Measurements from ENCODE around the gene BOLL.
"Not testable (repeated sequence)": the region's sequence is repeated elsewhere in the genome, so short reads cannot be mapped to it uniquely, and the experiment has no call there.

The BOLL gene

DNA sequence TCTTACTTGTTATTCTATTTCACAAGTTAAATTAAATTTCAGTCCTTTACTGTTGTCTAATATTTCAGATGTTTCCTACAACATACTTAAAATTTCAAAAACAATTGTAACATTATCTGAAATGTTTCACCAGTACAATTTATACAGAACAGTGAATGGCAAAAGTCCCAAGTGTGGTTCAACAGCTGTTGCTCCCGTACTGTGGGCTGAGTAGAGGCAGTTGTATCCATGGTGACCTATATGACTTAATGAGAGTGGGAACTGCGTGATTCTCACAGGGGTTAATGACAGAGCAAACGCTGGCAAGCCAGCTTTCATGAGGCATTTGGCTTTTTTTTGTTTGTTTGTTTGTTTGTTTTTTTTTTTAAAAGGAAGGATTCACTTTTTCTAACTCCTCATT lies 13.9 kb upstream of the BOLL start:
- H3K27ac ChIP-seq = no peak overlapping the region
- DNase-seq (ENCODE audit: low read depth, low spot score) = no peak

- no peak overlapping the region for H3K27ac ChIP-seq
- no peak for DNase-seq (ENCODE audit: low read depth, low spot score)
Observed at GRCh38 chr2:197798187-197798586, 13.1 kb upstream of the BOLL start.

DNA sequence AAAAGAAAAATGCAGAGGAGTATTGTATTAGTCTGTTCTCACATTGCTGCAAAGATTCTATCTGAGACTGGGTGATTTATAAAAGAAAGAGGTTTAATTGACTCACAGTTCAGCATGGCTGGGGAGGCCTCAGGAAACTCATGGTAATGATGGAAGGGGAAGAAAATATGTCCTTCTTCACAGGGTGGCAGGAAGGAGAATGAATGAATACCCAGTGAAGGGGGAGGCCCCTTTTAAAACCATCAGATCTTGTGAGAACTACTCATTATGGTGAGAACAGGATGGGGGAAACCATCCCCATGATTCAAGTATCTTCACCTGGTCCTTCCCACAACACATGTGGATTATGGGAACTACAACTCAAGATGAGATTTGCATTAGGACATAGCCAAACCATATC lies 10.2 kb upstream of the BOLL start:
- no peak overlapping the region for H3K27ac ChIP-seq
- DNase-seq (ENCODE audit: low read depth, low spot score) = no peak

- no peak for DNase-seq (ENCODE audit: low read depth, low spot score)
Observed at GRCh38 chr2:197793456-197793855, 8.3 kb upstream of the BOLL start.

GRCh38 chr2:197786010-197786877 lies 1.1 kb upstream of the BOLL start:
- no peak for DNase-seq (ENCODE audit: low read depth, low spot score)
- no peak overlapping the region for H3K27ac ChIP-seq

More at GRCh38 chr2:197793456-197793855, 8.3 kb upstream of the BOLL start:
- H3K27ac ChIP-seq = no peak overlapping the region

DNA sequence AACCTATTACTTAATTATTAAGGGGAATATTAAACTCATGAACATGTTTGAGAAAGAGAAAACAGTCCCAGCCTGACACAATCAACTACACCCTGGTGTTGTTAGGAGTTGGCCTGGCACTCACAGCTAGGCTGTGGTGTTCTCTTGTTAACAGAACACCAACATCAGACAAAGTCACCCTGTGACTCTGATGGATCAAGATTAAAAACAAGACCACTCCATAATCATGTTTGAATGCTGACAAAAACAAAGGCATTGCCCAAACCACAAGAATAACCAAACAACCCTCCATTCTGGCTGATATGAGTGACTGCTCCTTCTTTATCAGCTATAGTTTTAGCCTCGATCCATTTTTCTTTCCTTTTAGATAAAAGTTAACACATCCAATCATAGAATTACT lies 3.0 kb downstream of the BOLL start:
- no peak for DNase-seq (ENCODE audit: low read depth, low spot score)
- no peak overlapping the region for H3K27ac ChIP-seq

DNA sequence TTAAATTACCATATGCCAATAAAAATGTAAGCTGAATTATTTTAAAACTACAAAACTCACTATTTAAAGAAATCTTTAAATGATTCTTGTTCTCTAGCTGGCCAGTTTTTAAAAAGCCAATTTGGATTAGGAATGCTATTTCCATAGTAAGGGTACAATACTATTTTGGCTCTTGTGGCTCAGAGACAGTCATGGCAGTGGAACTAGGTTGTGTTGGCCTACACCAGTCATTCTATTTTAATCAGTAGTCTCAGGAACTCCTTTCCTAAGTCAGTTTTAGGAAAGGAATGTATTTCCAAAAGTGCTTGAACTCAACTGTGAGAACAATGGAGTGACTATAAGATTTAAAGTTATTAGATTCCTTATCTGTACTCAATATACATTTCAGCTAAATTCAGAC lies 5.9 kb downstream of the BOLL start:
- H3K27ac ChIP-seq = no peak overlapping the region
- DNase-seq (ENCODE audit: low read depth, low spot score) = no peak

DNA sequence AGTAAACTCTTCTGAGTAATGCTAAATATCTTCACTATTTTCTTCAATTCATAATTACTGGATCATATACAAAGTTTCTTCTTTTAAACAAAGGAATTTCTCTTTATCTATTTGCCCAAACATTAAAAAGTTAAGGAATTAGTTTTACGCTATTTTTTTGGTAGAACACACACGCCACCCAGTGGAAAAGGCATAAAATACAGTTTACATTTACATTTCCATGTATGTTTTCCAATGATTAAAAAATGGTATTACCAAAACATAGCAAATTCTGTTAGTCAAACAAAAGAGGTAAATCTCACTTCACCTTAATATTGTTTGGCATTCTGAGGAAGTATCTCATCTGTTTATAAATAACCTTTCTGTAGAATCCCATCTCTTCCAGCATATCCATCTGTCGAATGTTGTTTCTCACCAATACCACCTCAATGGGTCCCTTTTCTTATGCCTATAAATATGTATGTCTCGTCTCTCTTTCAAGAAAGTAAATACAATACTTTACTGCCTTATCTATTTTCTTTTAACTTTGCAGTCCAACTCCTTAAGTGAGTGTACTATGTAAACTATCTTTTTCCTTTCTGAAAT lies 7.2 kb downstream of the BOLL start:
- DNase-seq (ENCODE audit: low read depth, low spot score) = no peak
- H3K27ac ChIP-seq = no peak overlapping the region

DNA sequence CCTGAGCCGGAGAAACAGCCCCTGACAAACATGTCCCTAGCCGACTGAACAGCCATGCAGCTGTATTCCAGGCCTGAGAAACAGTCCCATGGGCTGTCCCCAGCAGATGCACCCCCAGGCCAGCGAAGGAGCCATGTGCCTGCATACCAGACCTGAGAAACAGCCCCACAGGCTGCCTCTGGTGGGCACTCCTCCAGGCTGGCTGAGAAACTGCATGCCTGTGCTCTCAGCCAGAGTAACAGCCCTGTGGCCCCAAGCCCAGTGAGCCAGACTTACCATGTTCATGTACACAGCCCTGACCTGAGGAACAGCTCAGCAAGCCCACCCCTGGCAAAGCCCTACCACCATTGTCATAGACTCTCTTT lies 24.8 kb downstream of the BOLL start:
- DNase-seq (ENCODE audit: low read depth, low spot score) = no peak
- no peak overlapping the region for H3K27ac ChIP-seq

DNA sequence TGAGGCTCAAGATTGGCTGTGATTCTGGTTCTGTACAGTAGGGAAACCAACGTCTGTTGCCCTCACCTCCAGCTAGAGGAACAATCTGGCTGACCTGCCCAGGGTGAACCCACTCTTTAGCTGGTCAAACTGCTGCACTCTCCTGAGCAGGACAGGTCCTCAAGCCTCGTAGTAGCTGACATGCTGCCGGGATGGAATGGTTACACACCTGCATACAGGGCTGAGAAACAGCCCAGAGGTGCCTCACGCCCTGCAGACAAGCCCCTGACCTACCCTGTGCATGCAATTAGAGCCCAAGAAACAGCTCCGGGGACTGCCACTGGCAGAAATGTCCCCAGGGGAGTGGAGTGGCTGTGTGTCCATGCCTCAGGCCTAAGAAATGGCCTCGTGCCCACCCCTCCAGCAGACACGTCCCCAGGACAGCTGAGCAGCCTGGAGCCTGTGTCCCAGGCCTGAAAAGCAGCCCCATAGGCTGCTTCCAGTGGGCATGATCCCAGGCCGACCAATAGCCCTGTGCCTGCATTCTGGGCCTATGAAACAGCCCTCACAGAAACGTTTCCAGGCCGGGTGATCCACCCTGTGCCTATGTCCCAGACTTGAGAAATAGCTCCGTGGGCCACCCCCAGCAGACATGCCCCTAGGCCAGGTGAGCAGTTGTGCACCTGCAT lies 25.4 kb downstream of the BOLL start:
- H3K27ac ChIP-seq = no peak overlapping the region
- DNase-seq (ENCODE audit: low read depth, low spot score) = no peak

GRCh38 chr2:197759013-197759412 lies 26.1 kb downstream of the BOLL start:
- no peak for DNase-seq (ENCODE audit: low read depth, low spot score)
- H3K27ac ChIP-seq = no peak overlapping the region

GRCh38 chr2:197740200-197740599 lies 44.9 kb downstream of the BOLL start:
- no peak for DNase-seq (ENCODE audit: low read depth, low spot score)
- H3K27ac ChIP-seq = no peak overlapping the region

DNA sequence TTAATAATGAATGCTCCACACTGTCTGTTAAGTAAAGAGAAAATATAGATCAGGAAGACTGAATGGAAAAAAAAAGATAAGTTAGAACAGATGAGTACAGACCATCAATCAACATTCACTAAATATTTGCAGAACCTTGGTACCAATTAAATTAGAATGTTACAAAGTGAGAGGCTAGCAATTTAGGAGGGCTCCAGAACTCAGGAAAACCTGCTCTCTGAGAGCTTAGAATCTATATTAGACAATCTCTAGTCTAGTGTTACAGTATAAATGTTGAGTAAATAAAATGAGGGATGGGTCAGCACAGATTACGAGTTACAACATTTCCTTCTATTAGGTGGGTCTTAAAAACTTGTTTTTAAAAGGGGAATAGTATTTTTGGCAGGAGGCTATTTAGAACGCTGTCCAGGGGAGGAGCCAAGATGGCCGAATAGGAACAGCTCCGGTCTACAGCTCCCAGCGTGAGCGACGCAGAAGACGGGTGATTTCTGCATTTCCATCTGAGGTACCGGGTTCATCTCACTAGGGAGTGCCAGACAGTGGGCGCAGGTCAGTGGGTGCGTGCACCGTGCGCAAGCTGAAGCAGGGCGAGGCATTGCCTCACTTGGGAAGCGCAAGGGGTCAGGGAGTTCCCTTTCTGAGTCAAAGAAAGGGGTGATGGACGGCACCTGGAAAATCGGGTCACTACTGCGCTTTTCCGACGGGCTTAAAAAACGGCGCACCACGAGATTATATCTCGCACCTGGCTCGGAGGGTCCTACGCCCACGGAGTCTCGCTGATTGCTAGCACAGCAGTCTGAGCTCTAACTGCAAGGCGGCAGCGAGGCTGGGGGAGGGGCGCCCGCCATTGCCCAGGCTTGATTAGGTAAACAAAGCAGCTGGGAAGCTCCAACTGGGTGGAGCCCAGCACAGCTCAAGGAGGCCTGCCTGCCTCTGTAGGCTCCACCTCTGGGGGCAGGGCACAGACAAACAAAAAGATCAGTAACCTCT lies 56.3 kb downstream of the BOLL start:
- DNase-seq (ENCODE audit: low read depth, low spot score) = not testable (repeated sequence)
- peak overlapping the region; percentile 3 for H3K27ac ChIP-seq

GRCh38 chr2:197727011-197727410 lies 58.1 kb downstream of the BOLL start:
- no peak overlapping the region for H3K27ac ChIP-seq
- no peak for DNase-seq (ENCODE audit: low read depth, low spot score)

DNA sequence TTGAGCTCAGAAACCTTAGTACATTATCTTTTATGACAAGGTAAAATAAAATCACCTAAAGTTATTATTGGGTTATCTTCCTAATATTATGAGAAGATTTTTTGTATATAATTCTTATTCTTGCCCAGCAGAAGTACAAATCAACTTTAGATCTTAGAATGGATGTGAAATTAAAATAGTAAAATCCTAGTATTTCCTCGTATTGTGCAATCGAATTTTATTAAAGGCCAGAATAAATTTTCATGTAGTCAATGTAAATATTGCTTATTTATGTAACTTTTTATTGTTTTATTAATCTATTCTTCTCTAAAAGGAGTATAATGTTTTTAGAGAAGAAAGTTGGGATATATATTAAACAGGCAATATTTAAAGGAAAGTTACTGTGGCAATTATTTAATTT lies 67.3 kb downstream of the BOLL start:
- DNase-seq (ENCODE audit: low read depth, low spot score) = no peak
- no peak overlapping the region for H3K27ac ChIP-seq

- DNase-seq (ENCODE audit: low read depth, low spot score) = no peak
- no peak overlapping the region for H3K27ac ChIP-seq
Observed at GRCh38 chr2:197713271-197713670, 71.8 kb downstream of the BOLL start.

DNA sequence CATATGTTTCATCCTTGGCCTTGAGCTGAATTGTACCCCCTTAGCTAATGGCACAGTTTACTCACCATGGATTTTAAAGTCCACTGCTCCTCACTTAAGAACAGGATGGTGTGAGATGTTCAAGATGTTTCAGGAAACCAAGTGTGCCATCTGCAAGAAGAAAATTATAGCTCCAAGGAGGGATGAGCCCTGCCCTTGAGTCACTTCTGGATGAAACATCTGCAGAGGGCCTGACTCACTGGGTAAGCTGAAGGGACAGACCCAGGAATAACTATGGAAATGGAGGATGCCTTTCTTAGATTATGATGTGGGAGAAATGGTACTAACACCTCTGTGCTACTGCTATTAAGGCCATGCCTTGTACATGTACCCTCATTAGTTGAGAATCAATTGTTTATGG lies 73.5 kb downstream of the BOLL start:
- no peak overlapping the region for H3K27ac ChIP-seq
- no peak for DNase-seq (ENCODE audit: low read depth, low spot score)

DNA sequence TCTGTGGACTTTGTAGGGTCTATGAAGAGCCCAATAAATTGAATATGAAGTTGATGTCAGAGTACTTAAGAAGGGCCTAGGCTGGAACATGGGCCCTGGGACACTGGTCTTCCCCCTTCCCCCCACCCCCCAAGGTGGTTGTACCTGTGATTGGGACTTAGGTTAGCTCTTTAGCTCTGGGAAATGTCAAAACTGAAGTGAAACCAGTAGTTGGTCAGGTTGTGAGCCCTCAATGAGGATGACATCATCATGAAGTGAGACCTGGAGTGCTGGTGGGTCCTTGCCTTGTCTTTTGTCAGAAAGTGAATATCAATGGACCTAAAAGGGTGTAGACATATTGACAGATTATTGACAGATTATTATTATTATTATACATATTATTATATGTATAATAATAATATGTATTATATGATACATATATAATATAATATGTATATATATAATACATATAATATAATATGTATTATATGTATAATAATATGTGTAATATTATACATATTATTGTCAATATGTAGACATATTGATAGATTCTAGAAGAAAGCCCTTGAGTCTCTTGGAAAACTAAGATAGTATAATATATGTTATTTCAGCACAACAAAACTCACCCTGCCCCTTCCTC lies 74.6 kb downstream of the BOLL start:
- H3K27ac ChIP-seq = no peak overlapping the region
- DNase-seq (ENCODE audit: low read depth, low spot score) = no peak

DNA sequence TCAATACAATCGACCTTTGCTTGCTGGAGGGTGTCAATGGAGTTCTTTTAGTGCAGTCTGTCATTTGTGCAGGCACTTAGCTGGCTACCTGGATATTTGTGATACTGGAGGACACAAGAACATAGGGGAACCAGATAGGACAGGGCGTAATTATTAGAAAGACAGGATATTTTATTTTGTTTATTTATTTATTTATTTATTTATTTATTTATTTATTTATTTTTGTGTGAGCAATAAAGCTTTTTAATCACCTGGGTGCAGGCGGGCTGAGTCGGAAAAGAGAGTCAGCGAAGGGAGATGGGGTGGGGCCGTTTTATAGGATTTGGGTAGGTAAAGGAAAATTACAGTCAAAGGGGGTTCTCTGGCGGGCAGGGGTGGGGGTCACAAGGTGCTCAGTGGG lies 76.0 kb downstream of the BOLL start:
- H3K27ac ChIP-seq = peak overlapping the region; percentile 49
- not testable (repeated sequence) for DNase-seq (ENCODE audit: low read depth, low spot score)

DNA sequence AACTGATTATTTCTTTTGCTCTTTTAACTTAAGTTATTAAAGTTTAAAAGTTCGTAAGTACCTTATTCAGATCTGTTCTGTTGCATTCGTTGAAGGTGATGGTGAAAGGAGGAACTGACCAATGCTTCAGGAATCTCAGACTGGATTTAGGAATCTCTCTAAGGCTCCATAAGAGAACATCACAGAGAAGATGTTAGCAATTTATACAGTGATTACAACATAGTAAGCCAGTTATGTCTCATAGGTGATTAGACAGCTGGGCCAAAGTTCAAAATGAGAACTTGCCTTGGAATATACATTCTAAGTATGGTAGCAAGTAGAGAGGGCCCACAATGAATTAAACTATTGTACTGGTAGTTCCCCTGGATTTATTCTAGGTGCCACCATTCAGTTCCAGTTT lies 76.8 kb downstream of the BOLL start:
- peak; percentile 10 for DNase-seq (ENCODE audit: low read depth, low spot score)
- H3K27ac ChIP-seq = peak overlapping the region; percentile 49

Measured in epithelial cell of prostate (primary cell).